ENCODE measurements around the gene INHBA.

Gene INHBA

DNA sequence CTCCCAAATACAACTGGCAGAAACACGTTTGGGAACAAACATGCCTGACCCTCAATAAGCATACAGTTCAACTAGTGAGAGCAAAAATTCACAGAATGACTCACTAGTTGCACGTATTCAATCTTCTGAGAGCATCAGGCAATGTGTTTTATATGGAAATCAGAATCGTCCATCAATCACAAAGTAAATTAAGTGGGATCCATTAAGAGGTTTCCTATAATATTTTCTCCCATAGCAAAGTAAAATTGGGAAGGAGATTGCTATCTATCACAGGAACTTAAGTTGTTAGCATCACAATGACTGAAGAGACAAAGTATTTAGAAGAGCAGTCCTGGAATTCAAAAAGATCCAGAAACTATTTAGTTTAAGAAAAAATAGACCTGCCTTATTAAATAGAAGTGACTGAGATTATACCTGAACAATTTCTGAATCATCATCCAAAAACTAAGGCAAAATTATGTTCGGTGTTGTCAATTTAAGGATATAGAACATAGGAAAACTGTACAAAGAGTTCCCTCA lies 28.3 kb downstream of the INHBA start:
- Histone ChIP-seq H2AFZ (ENCODE audit: low read depth) (no peak overlapping the region), H3K4me2 (no peak overlapping the region)
- TF ChIP-seq, protein P1, sequence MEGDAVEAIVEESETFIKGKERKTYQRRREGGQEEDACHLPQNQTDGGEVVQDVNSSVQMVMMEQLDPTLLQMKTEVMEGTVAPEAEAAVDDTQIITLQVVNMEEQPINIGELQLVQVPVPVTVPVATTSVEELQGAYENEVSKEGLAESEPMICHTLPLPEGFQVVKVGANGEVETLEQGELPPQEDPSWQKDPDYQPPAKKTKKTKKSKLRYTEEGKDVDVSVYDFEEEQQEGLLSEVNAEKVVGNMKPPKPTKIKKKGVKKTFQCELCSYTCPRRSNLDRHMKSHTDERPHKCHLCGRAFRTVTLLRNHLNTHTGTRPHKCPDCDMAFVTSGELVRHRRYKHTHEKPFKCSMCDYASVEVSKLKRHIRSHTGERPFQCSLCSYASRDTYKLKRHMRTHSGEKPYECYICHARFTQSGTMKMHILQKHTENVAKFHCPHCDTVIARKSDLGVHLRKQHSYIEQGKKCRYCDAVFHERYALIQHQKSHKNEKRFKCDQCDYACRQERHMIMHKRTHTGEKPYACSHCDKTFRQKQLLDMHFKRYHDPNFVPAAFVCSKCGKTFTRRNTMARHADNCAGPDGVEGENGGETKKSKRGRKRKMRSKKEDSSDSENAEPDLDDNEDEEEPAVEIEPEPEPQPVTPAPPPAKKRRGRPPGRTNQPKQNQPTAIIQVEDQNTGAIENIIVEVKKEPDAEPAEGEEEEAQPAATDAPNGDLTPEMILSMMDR (conservative IDR thresholded peaks at IDR 0.05; ENCODE audit: low read depth, low read length) = no peak

DNA sequence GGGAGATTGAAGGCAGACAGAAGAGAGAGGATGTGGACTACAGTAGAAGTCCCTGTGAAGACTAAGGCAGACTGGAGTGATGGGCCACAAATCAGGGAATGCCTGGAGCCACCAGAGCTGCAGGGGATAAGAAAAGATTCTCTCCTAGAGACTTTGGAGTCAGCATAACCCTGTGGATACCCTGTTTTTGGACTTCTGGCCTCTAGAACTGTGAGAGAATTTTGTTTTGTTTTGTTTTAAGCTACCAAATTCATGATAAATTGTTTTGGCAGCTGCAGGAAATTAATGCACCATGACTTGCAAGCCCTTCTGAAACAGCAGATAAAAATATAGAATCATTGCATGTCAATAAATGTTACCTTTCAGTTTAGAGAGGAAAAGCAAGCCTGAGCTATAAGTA lies 41.3 kb downstream of the INHBA start:
- no peak overlapping the region for H2AFZ ChIP-seq (ENCODE audit: low read depth)
- no peaks in the 10 kb centered on the region for H3K36me3 ChIP-seq (ENCODE audit: insufficient read depth)
- H3K4me1 ChIP-seq (ENCODE audit: low read depth, poor library complexity, severe bottlenecking) = no peaks in the 10 kb centered on the region
- H3K4me3 ChIP-seq (IDR thresholded peaks at IDR 0.05; ENCODE audit: insufficient read depth, low read depth, low read length) = no peak overlapping the region
- H3K9ac ChIP-seq = no peak overlapping the region
- no peak overlapping the region for H3K27ac ChIP-seq
- no peaks in the 10 kb centered on the region for H3K79me2 ChIP-seq (ENCODE audit: insufficient read depth, low read depth)
- TF ChIP-seq, protein P1 (conservative IDR thresholded peaks at IDR 0.05; ENCODE audit: low read depth, low read length) = no peak
- H4K20me1 ChIP-seq (ENCODE audit: insufficient read depth) = no peaks in the 10 kb centered on the region
- H3K27me3 ChIP-seq (ENCODE audit: insufficient read depth, low read depth) = no peaks in the 10 kb centered on the region
- H3K4me2 ChIP-seq = no peak overlapping the region

More for the DNA sequence above, 28.3 kb downstream of the INHBA start:
- Histone ChIP-seq H3K79me2 (ENCODE audit: insufficient read depth, low read depth) (no peaks in the 10 kb centered on the region), H4K20me1 (ENCODE audit: insufficient read depth) (no peaks in the 10 kb centered on the region), H3K27ac (no peak overlapping the region), H3K36me3 (ENCODE audit: insufficient read depth) (no peaks in the 10 kb centered on the region), H3K27me3 (ENCODE audit: insufficient read depth, low read depth) (no peaks in the 10 kb centered on the region), H3K9ac (no peak overlapping the region), H3K4me1 (ENCODE audit: low read depth, poor library complexity, severe bottlenecking) (no peaks in the 10 kb centered on the region), H3K4me3 (IDR thresholded peaks at IDR 0.05; ENCODE audit: insufficient read depth, low read depth, low read length) (no peak overlapping the region)

- TF ChIP-seq, protein P1 (conservative IDR thresholded peaks at IDR 0.05; ENCODE audit: low read depth, low read length) = no peak
- Histone ChIP-seq H3K4me3 (IDR thresholded peaks at IDR 0.05; ENCODE audit: insufficient read depth, low read depth, low read length) (no peak overlapping the region), H3K4me2 (no peak overlapping the region), H3K27ac (no peak overlapping the region), H4K20me1 (ENCODE audit: insufficient read depth) (no peaks in the 10 kb centered on the region), H2AFZ (ENCODE audit: low read depth) (no peak overlapping the region), H3K27me3 (ENCODE audit: insufficient read depth, low read depth) (no peaks in the 10 kb centered on the region), H3K9ac (no peak overlapping the region), H3K36me3 (ENCODE audit: insufficient read depth) (no peaks in the 10 kb centered on the region), H3K4me1 (ENCODE audit: low read depth, poor library complexity, severe bottlenecking) (no peaks in the 10 kb centered on the region), H3K79me2 (ENCODE audit: insufficient read depth, low read depth) (no peaks in the 10 kb centered on the region)
Measured at GRCh38 chr7:41659539-41659938, 43.4 kb downstream of the INHBA start.

GRCh38 chr7:41656366-41656765 lies 46.5 kb downstream of the INHBA start:
- H3K4me2 ChIP-seq = no peak overlapping the region
- H3K36me3 ChIP-seq (ENCODE audit: insufficient read depth) = no peaks in the 10 kb centered on the region
- no peak overlapping the region for H3K9ac ChIP-seq
- TF ChIP-seq, protein P1 (conservative IDR thresholded peaks at IDR 0.05; ENCODE audit: low read depth, low read length) = no peak
- H3K79me2 ChIP-seq (ENCODE audit: insufficient read depth, low read depth) = no peaks in the 10 kb centered on the region
- H3K27me3 ChIP-seq (ENCODE audit: insufficient read depth, low read depth) = no peaks in the 10 kb centered on the region
- H3K4me1 ChIP-seq (ENCODE audit: low read depth, poor library complexity, severe bottlenecking) = no peaks in the 10 kb centered on the region
- no peak overlapping the region for H3K4me3 ChIP-seq (IDR thresholded peaks at IDR 0.05; ENCODE audit: insufficient read depth, low read depth, low read length)
- H2AFZ ChIP-seq (ENCODE audit: low read depth) = no peak overlapping the region
- no peak overlapping the region for H3K27ac ChIP-seq
- no peaks in the 10 kb centered on the region for H4K20me1 ChIP-seq (ENCODE audit: insufficient read depth)
